Medulla oblongata (tissue), 1 donor: ENCODE results near the gene SUGCT.

ENCODE experiments used
- DNase-seq: peaks from one replicate; pipeline ENCODE4 v3.0.0-alpha.2; 2015; ENCODE audit errors: extremely low spot score

Gene SUGCT

DNA sequence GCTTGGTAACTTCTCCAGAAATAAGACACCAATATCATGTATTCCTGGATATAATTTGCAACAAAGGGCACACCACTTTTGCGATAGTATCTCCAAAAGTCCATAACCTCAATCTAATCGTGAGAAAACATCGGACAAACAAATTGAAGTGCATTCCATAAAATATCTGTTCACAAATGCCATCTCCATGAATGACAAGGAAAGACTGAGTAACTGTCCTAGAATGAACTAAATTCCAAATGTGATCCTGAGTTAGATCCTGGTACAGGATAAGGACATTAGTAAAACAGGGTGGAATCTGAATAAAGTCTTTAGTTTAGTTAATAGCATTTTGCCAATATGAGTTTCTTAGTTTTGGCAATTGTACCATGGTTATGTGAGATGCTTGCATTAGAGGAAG is 384.2 kb downstream of the SUGCT start:
- no peak for DNase-seq

DNA sequence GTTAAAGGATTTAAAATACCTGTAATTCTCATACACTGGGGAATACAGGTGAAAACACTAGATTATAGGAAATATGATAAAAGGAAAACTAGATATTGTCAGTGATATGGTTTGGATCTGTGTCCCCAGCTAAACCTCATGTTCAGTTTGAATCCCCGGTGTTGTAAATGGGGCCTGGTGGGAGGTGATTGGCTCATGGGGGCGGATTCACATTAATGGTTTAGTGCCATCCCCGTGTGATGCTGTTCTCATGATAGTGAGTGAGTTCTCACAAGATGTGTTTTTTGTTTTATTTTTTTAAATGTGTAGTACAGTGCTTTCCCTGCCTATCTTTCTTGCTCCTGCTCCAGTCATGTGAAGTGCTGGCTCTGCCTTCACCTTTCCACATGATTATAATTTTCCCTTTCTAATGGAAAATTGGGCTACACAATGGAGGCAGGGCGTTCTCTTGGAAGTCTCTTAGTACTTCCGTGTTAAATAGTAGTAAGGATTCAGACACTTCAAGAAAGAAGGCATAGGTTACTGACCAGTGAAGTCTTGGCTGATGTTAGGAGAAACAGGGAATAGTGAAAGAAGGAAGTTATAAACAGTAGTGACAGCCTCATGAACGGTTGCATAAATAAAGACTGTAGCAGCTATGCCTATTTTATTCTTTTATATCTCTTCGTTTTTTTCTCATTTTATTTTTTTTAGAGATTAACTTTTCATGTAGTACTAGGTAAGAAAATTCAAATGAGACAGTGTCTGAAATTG is 386.4 kb downstream of the SUGCT start:
- DNase-seq: no peak

DNA sequence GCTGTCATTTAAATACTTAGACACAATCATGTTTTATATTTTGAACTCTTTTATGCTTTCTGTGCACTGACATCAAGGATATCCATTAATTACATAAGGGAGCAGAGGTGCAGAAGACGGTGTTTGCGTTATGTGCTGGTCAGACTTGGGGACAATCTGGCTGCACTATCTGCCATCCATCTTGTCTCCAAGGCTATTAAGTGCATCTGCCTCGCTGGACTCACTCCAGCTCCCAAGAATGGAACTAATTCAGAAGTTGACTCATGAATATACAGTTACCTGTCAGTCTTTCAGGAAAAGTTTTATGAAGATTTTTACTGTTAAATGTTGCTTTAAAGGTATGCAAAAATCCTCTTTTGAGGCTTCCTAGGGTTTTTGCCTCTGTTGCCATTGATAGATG is 391.0 kb downstream of the SUGCT start:
- DNase-seq: no peak

DNA sequence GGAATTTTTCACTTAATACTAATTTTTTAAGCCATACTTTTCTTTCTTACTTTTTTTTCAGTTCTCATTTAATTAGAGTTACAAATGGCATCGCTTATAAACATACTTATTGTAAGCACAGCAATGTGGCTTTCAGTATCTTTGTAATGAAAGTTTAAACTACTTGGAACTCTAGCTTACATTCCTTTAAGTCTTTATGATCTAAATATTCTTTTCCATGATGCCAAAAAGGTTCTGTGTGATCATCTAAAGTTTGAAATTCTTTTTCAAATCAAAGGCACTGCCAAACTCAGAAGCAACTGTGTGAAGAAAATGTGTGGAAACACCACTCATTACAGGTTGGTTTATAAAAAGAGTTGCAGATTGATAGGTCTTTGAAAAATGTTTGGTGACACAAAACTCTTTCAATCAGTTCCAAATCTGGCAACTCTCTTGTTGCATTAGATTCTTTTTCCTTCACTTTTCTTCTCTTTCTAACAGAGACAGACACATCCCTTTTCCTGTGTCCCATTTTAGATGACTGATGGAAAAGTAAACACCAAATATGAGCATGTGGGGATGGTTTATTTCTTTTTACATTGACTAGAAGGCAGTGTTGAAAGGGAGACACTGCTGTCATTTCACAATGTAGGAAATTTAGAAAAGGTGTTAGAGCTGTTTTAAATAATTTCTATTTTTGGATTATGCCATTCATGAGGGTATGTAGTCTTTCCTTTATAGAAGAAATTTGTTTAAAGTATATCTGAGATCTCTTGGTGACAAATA is 392.3 kb downstream of the SUGCT start:
- DNase-seq: no peak

DNA sequence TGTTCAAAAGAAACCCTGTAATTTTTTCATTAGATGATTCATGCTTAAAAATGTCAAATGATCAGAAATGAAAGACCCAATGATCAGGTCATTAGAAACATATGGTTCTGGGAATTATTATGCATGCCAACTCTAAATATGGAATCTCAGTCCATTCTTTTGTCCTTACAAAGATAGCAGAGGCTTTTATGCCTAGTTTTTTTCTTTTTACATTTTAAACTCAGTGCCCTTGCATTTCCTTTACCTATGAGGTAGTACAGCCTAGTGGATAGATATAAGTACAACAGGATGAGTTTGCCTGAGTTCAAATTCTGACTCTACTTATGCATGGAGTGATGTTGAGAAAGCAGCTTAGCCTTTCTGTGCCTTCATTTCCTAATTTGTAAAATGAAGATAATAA is 392.9 kb downstream of the SUGCT start:
- no peak for DNase-seq

DNA sequence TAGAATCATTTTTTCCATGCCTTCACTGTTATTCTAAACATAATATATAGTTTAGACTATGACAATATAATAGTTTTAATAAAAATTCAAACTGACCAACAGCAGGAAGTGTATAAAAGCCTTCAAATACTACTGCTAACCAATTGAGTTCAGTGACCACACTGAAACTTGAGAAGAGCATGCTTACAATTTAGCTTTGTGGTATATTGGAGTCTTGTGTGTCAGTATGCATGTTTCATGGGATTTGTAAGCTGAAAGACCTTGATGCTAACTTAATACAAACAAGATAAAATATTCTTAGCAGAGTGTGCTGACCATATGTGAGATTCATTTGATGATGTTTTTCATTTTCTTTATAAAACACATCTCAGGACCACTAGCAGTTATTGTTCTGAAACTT is 395.5 kb downstream of the SUGCT start:
- DNase-seq: no peak

DNA sequence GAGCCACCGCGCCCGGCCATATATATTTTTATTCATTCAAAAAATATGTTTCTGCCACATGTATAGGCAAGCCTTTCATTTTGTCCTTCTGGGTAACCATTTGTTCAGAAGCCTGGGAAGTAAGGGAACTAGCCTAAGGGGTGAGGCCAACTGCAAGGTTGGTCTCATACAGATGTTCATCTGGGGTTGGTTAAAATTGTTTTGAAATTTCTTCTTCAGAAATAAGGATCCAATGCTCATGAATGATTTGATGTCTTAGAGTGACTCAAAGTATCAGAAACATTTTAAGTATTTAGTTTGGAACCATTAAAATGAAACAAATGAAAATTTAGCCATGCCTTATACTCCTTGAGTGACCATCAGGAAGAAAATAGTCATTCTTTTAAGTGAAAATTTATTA is 397.2 kb downstream of the SUGCT start:
- no peak for DNase-seq

DNA sequence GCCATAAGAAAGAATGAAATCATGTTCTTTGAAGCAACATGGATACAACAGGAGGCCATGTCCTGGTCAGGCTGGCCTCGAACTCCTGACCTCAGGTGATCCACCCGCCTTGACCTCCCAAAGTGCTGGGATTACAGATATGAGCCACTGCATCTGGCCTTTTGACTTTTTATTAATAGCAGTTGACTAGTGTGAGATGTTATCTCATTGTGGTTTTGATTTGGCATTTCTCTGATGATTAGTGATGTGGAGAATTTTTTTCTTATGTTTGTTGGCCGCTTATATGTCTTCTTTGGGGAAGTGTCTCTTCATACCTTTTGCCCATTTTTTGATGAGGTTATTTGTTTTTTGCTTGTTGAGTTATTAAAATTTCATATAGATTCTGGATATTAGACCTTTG is 400.9 kb downstream of the SUGCT start:
- DNase-seq: no peak

DNA sequence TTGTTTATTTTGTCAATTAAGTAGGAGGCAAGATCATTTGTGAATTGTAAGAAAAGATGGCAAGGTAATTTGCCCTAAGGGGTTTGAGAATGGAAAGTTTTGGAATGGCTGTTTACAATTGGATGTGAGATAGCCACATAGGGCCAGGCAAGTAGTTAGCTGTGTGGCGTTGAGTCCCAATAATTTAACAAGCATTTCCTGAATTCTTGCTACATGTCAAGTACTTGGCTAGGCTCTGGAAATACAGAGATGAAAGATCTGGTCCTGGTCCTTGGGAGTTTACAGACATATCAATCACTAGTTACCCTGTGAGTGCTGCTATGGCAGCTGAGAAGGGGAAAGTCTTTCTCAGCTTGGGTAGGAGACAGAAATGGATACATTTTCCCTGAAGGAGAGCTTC is 401.6 kb downstream of the SUGCT start:
- no peak for DNase-seq

DNA sequence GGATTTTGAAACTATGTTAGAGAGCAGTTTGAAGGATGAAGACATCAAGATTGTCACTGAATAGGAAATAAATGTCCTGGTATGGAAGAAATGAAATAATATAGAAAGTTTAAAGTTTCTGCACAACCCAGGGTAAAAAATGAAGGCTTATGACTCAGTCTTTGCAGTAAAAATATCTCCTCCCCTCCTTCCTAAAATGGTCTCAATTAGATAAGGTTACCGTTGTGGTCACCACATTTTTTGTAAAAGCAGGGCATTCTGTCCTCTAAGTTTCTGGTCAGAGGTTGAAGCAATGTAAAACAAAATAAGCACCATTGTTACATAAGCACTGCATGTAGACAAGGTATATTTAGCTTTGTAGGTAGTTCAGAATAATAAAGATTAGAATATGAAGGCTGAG is 403.5 kb downstream of the SUGCT start:
- DNase-seq: no peak

DNA sequence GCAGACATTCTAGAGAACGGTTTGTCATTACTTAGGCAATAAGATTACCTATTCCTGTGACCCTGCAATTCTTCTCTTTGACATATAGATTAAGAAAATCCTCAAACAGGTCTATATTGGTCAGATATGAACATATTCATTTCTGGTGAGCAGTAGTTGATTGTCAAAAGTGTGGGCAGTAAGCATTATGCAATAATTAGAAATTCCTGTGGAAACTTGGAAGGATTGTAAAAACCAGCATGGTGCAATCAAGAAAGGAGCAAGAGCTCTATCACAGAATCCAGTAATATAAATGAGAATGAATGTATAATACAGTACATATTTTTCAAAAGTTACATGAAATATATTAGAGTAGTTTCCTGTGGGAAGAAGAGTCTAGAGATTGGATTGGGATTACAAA is 406.5 kb downstream of the SUGCT start:
- no peak for DNase-seq

DNA sequence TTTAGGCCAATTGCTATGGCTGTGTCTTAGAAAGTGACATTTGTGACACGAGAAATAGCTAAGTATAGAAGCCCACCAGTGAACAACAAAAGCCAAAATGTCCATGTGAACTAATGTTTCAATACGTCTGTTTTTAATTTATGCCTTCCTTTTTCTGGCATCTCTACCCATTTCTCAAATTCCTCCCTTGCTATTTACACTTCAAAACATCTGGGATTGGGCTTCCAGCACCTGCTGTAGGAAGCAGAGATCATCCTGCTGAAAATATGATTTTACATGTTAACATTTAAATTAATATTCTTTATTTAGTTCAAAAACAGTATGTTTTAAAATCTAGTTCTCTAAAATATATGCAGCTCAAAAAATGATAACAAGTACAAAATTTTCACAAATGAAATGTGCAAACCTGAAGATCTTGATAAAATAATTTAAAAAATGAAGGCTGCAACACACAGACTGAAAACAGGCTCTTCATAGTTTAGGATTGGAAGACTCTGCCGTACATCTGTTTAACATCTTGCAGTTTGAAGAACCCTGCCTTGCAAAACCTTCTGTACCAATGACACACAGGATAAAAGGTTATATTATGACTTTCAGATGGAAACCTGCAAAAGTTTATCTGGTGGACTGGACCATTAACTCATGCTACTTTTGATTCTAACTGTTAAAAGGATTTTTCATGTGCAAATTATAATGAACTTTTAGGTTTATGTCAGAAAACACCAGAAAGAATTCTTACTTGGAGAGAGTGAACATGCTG is 408.4 kb downstream of the SUGCT start:
- DNase-seq: no peak

DNA sequence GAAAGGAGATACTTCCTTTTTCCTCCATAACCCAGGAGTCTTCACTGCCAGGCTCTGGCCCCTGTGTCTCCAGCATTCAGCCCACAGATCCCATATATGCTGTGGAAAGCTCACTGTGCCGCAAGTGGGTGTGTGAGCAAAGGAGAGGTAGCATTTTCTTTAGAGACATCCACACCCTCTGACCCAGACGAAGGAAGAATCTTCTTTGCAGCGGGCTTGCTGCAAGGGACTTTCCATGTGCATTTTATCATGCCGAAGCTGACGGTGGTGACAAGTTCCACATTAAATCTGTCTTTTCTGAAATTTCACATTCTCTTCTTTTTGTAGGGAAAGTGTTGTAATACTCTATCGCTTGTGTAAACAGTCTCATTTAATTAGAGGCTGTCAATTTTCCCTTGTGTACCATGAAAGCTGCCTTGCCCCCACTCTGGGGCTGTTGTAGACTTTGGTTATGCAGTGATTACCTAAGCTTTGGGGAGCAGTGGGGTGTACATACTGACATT is 409.5 kb downstream of the SUGCT start:
- no peak for DNase-seq

DNA sequence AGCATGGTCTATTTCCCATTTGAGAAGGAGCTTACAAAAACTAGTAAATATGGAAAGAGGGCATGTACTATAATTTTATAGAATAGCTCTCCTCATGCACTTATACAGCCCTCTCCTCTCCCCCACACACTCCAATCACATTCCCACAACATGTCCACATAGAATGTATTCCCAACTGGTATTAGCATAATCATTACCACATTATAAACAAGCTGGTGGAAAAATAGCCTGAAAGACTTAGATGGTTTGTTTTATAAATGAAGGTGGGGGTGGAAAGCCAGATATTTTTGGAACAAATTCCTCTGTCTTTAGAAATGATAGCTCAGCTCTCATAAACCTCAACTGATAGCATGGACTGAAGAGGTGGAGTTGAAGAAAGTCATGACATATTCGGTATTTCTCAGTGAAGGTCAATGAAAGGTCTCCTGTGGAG is 410.1 kb downstream of the SUGCT start:
- no peak for DNase-seq

DNA sequence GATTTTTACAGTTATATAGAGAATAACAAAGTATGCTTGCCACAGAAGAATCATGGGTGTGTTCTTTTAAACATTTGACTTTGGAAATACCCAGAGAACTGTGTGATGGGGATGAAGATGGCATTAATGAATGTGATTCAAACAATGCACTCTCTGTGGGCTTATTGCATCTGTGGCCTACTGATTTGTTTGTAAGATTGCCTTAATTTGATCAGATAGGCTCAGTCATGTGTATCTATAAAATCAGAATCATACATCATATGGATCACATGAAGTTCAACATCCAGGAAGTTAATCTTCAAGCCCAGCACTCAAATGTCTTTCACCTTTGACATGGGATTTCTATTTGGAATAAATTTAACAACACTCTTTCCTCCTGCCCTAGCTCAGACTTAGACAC is 410.9 kb downstream of the SUGCT start:
- no peak for DNase-seq

DNA sequence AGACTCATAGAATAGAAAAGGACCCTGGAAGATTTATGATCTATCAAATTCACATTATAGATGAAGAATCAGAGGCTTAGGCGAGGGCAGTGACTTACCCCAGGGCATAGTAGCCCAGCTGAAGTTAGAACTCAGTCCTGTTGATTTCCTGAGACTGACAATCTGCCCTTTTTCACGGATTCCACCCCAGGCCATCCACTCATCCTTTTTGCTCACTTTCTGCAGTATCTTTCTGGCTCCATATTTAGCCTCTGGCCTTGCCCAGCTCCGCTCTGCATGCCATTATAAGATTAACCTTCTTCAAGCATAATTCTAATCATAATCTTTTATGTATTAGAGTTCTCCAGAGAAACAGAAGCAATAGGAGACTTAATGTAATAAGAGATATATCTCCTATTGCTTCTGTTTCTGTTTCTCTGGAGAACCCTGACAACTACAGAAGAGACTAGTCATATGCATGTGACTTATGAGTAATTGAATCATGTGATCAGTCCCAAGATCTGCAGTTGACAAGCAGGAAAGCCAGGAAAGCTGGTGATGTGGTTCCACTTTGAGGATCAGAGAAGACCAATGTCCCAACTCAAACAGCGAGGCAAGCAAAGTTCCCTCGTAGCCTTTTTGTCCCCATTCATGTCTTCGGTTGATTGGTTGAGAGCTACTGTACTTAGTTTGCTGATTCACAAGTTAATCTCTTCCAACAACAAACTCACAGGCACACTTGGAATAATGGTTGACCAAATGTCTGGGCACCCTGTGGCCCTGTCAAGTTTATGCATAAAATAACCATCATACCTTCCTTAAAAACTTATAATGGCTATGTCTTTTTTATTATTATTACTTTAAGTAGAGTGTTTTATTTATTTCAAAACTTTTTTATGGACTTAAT is 412.1 kb downstream of the SUGCT start:
- DNase-seq: no peak

DNA sequence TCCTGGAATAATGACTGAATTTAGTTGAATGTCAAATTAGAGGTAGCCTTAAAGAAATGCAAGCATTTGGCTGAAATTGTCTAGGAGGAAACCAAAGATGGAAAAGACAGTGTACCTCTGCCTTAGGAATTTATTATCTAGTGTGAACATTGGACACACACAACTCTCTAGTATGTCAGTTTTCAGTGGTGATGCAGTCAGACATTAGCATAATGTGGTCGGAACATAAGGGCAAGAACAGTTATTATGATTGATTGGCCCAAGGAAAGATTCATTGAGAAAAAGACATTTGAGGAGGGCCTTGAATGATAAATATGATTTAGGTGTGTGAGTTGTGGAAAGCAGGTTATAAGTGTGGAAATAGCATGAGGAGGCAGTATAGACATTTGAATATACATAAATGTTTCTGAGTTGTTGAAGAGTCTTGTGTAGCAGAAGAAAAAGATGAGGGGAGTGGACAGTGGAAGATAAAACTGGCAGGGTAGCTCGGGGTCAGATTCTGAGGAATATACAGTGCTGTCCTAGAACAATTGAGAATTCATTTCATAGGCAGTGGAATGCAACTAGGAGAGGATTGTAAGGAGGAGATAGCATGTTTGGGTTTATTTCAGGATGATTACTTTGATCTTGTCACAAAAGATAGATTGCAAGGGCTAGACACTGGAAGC is 414.7 kb downstream of the SUGCT start:
- no peak for DNase-seq

DNA sequence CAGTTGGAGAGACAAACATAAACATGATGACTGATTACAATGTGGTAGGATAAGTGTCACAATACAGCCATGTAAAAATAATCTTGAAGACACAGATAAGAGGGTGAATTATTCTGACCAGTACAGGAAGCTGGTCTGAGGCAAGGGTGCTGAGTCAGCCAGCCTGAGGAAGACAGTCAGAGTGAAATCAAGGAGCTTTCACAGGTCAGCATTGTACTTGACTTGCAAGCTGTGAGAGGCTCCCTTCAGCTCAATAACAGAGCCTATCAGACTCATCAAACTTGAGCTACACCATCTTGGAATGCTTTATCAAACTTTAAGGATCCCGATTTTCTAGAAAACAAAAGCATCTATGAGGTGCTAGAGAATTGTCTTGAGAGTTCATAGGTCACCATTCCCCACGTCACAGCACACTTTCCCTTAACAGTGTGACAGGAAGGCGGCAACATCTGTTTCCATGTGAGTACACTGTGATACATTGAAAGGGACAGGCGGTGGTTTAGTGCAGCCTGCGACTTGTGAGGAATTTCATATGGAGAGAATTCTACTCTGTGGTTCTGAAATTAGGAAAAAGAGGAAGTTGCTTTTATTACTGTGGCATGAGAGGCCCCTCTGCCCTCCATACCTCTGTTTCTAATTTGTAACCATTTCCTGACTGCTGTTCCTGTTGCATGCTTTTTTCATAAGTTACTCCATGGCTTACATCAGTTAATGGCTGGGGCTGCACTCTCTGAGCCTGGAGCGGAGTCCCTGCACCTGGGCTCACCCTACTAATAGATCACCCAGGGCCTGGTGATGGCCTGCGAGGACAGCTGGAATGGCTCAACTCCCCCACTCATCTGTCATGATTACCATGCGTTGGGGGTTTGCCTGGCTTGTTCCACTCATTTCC is 417.1 kb downstream of the SUGCT start:
- DNase-seq: peak; percentile 20

DNA sequence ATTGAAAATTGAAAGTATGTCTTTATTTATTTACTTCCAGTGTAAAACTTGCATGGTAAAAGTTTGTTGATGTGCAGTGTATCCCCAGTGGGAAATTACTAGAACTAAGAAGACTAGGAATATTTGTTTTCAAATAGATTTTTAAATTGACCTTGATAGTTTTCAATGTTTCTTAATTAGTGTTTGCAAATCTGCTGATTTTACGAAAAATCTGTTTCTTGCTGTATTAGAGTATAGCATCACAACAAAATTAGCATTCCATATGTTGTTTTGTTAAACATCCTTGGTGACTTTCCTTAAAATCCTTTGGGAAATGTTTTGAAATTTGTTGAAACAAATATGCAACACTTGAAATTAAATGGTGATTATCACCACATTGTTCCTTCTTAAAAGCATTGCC is 425.9 kb downstream of the SUGCT start:
- no peak for DNase-seq

DNA sequence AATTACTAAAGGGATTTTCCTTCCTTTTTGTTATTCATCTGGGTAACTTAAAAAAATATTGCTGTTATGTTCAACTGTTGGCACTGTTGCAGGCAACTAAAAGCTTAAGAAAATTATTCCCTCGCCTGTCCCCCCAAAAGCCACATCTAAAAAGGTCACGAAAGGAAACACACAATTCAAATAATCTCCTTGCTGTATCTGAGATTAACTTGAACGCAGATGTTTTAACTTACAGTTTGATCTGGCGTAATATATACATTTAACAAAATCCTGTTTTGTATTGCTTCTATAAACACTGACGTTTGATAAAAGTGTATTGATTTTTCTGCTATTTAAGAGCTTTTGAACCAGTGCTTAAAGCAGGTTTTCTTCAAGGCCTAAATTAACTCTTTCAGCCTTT is 432.1 kb downstream of the SUGCT start:
- DNase-seq: no peak
